Heart left ventricle (tissue), 16 donors: ENCODE data around the gene RABL6. TPM values are rescaled to one million over a fixed set of nuclear protein-coding genes. Genes with fewer than 3 reads are reported as not detected.
A peak's percentile ranks its signal among the peaks of the same experiment; 100 is the strongest.

ENCODE experiments used
- ATAC-seq, 4 donors: fragments of 200-7000 bp; cut with Tn5 transposase; one replicate each; pipeline ENCODE4 v1.9.1; 2020 to 2022; ENCODE audit warnings: moderate library complexity in 4 of 4, mild to moderate bottlenecking in 3 of 4, moderate number of reproducible peaks in 1 of 4
- DNase-seq, 5 donors: peaks; one replicate each; pipeline ENCODE4 v3.0.0-alpha.2; 2020
- H3K27ac ChIP-seq, 12 donors: fragments of 200-600 bp; sonication (generic) in 4 of 12; one replicate each; pipeline versions ENCODE4 v1.5.0 to v1.8.0; 2016 to 2022; ENCODE audit warnings: mild to moderate bottlenecking in 2 of 12
- H3K27me3 ChIP-seq, 9 donors: fragments of 200-600 bp; sonication (generic) in 2 of 9; one replicate each; pipeline versions ENCODE4 v1.5.1 to v1.8.0; 2016 to 2022; ENCODE audit warnings: mild to moderate bottlenecking in 3 of 9
- H3K36me3 ChIP-seq, 9 donors: fragments of 200-600 bp; sonication (generic) in 2 of 9; one replicate each; pipeline versions ENCODE4 v1.5.0 to v1.8.0; 2018 to 2022; ENCODE audit warnings: mild to moderate bottlenecking in 2 of 9
- H3K4me1 ChIP-seq, 12 donors: fragments of 200-600 bp; sonication (generic) in 4 of 12; one replicate each; pipeline versions ENCODE4 v1.5.0 to v1.8.0; 2016 to 2022; ENCODE audit warnings: mild to moderate bottlenecking in 3 of 12
- H3K4me3 ChIP-seq, 12 donors: fragments of 200-600 bp; sonication (generic) in 4 of 12; one replicate each; pipeline versions ENCODE4 v1.5.0 to v1.8.0; 2017 to 2022; ENCODE audit warnings: mild to moderate bottlenecking in 9 of 12, moderate library complexity in 4 of 12
- H3K9me3 ChIP-seq, 12 donors: fragments of 200-600 bp; sonication (generic) in 4 of 12; one replicate each; pipeline versions ENCODE4 v1.5.0 to v1.8.0; 2016 to 2022; ENCODE audit warnings: mild to moderate bottlenecking in 1 of 12
- CTCF ChIP-seq, 12 donors: fragments of 200-600 bp; sonication (generic) in 4 of 12; IDR thresholded peaks; one replicate each; pipeline versions ENCODE4 v1.5.0 to v1.8.0; 2018 to 2022; ENCODE audit warnings: antibody characterized with exemption in 12 of 12, mild to moderate bottlenecking in 5 of 12
- POLR2A ChIP-seq, 2 donors: fragments of 450-650 bp; IDR thresholded peaks; one replicate each; pipeline ENCODE4 v1.6.1; 2017; ENCODE audit warnings: antibody characterized with exemption in 2 of 2, mild to moderate bottlenecking in 2 of 2, moderate library complexity in 2 of 2
- WGBS, 4 donors: extraction: QIAGEN DNeasy Blood & Tissue Kit in 2 of 4; methylation state at CpG; one replicate each; pipeline versions ENCODE4 v1.1.5 to v1.1.7; 2013 to 2018; 5-methylcytosine and 5-hydroxymethylcytosine counted together
- intact Hi-C, 10 donors: fragments of 100-400 bp; cut with DNase I; formaldehyde crosslinking; loops; one replicate each; pipeline versions ENCODE4 v1.11.1 to v1.14.2; 2022
- polyA plus RNA-seq, 2 donors: library from polyadenylated mRNA; stranded (reverse); fragments of 200-250 nt; gene quantifications; one replicate each; pipeline ENCODE4 v1.2.3, GENCODE V29; 2013
- total RNA-seq, 9 donors: library from RNA; depleted of rRNA in 2 of 9; stranded (reverse); fragments of >200 nt in 2 of 9; fragmentation: NEBNext Ultra II Directional in 3 of 9; extraction: Animal tissue kit (Norgen Biotek cat#: 25700) in 3 of 9; gene quantifications; one replicate each; pipeline versions ENCODE4 v1.1.0 to v1.2.4, GENCODE V29; 2016 to 2023
- donor health status: ischemic (EF 13 %, LVEDD 7.1; RV severe dilation, severe dysfunction).
- donor health status: healthy with polysubstance abuse.
- donor health status: DM: no; HTN: yes; CAD: no.
- donor health status: DM: no; HTN: no; CAD: no.
- donor health status: ischemic (EF 25% LVEDD 6.9; RV normal size, moderate dysfunction).
- donor health status: ischemic (EF 25% LVEDD 5.7; RV mildly dilated, moderate dysfunction).
- donor health status: healthy.
- donor health status: DM: yes; HTN: yes; CAD: no.
- donor health status: ischemic (EF 35%, LVEDD 5.7; RV mildly dilated, moderate dysfunction).
- donor health status: nonischemic (EF 11% LVEDD 7.7; RV severe dilation, severe dysfunction).
- donor health status: DM: yes; HTN: yes; CAD: no.
- donor health status: PGD.
- donor health status: ischemic (EF 29% LVEDD 5.4; RV normal size, mild dysfunction).
- donor health status: nonischemic (EF 23%, LVEDD 6.1; RV moderate dilation, normal function).

Gene RABL6
- total and polyA plus RNA-seq, 11 donors = 59.4 to 90.8 (median 71.6) TPM

GRCh38 chr9:136860529-136860928 lies 52.8 kb downstream of the RABL6 start:
- WGBS, 4 donors = 79 to 83% (median 80%) methylated on average over 6 to 9 of the region's 9 CpGs
- no peak for ATAC-seq

GRCh38 chr9:136860933-136861873 lies 53.5 kb downstream of the RABL6 start:
- H3K27ac ChIP-seq = no peak overlapping the region
- ATAC-seq (no peak), DNase-seq (peak in 3 of 5 donors; percentile 5 to 24 (median 24))
- H3K27me3 ChIP-seq = no peaks in the 10 kb centered on the region
- H3K36me3 ChIP-seq = peaks cover 0 to 47% (median 36%) of the 10 kb centered on the region in 9 donors
- WGBS, 4 donors = 90 to 96% (median 92%) methylated on average over 13 to 22 of the region's 22 CpGs
- H3K4me3 ChIP-seq = no peak overlapping the region
- peaks cover 0 to 40% (median 21%) of the 10 kb centered on the region in 12 donors for H3K4me1 ChIP-seq
- TF ChIP-seq CTCF (IDR thresholded peaks at IDR 0.05) (no peak), POLR2A (IDR thresholded peaks at IDR 0.05) (no peak)
- intact Hi-C loops = loop anchor here in 3 of 10 donors (2.0 to 10.0 kb wide), 2 partner anchors 46 to 64 kb away; no protein-coding TSS in a partner anchor
- H3K9me3 ChIP-seq = no peaks in the 10 kb centered on the region

More at GRCh38 chr9:136860529-136860928, 52.8 kb downstream of the RABL6 start:
- no peak for TF ChIP-seq CTCF (IDR thresholded peaks at IDR 0.05)
- no peak for TF ChIP-seq POLR2A (IDR thresholded peaks at IDR 0.05)
- H3K4me1 ChIP-seq = peaks cover 0 to 39% (median 21%) of the 10 kb centered on the region in 12 donors
- H3K27ac ChIP-seq = no peak overlapping the region
- H3K27me3 ChIP-seq = no peaks in the 10 kb centered on the region
- no peaks in the 10 kb centered on the region for H3K9me3 ChIP-seq
- H3K36me3 ChIP-seq = peaks cover 0 to 47% (median 36%) of the 10 kb centered on the region in 9 donors
- peak in 2 of 5 donors; percentile 17 to 21 for DNase-seq
- intact Hi-C loops = loop anchor here in 3 of 10 donors (2.0 to 10.0 kb wide), 2 partner anchors 46 to 64 kb away; no protein-coding TSS in a partner anchor
- no peak overlapping the region for H3K4me3 ChIP-seq

- Histone ChIP-seq H3K9me3 (no peaks in the 10 kb centered on the region), H3K27ac (no peak overlapping the region), H3K4me1 (peaks cover 0 to 42% (median 23%) of the 10 kb centered on the region in 12 donors), H3K4me3 (no peak overlapping the region), H3K36me3 (peaks cover 0 to 47% (median 36%) of the 10 kb centered on the region in 9 donors), H3K27me3 (no peaks in the 10 kb centered on the region)
- 87 to 89% (median 88%) methylated on average over 26 of the region's 26 CpGs for WGBS, 4 donors
- intact Hi-C loops = loop anchor here in 3 of 10 donors (2.0 to 10.0 kb wide), 2 partner anchors 47 to 63 kb away; no protein-coding TSS in a partner anchor
- ATAC-seq (no peak), DNase-seq (peak in 1 of 5 donors; percentile 22)
- TF ChIP-seq CTCF (IDR thresholded peaks at IDR 0.05) (no peak), POLR2A (IDR thresholded peaks at IDR 0.05) (no peak)
Observed at GRCh38 chr9:136861874-136862457, 54.2 kb downstream of the RABL6 start.
